A549 (cell line): ENCODE measurements around the gene B4GALT1. TPM values are rescaled to one million over a fixed set of nuclear protein-coding genes. Genes with fewer than 3 reads are reported as not detected.

Experiments used
- ATAC-seq, 2 experiments: fragments of 200-7000 bp in 1 of 2; fragments of >200 bp in 1 of 2; cut with Nextera tagmentation in 1 of 2; cut with Tn5 transposase in 1 of 2; 3 replicates each; pipeline versions ENCODE4 v1.8.0 to v1.9.1; 2018 to 2020; ENCODE audit warnings: mild to moderate bottlenecking in 1 of 2, moderate library complexity in 1 of 2
- CTCF ChIA-PET: fragments of 300-600 bp; sonication (Branson Sonifier 250); formaldehyde crosslinking; extraction: SDS; loops from one replicate; lab custom pipeline; 2021; ENCODE audit warnings: antibody characterized with exemption, inconsistent platforms; lab: Yijun Ruan, JAX
- POLR2A ChIA-PET: fragments of 350-600 bp; formaldehyde crosslinking; extraction: SDS; loops from one replicate; lab custom pipeline; 2021; ENCODE audit warnings: antibody characterized with exemption, inconsistent platforms; lab: Yijun Ruan, JAX
- DNase-seq, 2 experiments: peaks; one replicate each; pipeline versions ENCODE4 v3.0.0 to v3.0.0-alpha.2; 2011 to 2016; ENCODE audit warnings: low read depth in 1 of 2, low spot score in 1 of 2
- FAIRE-seq: peaks from 2 replicates; lab custom pipeline; 2011; peaks lifted over from hg19 to GRCh38; lab: Jason Lieb, UNC
- H3K27ac ChIP-seq, 2 experiments: fragments of >200 bp; sonication (Bioruptor Twin); formaldehyde crosslinking; 3 replicates each; pipeline ENCODE4 v1.5.1; 2016 to 2017
- H3K4me1 ChIP-seq: fragments of >200 bp; sonication (Bioruptor Twin); formaldehyde crosslinking; 3 replicates; pipeline ENCODE4 v1.6.1; 2016
- H3K4me2 ChIP-seq: fragments of >200 bp; sonication (Bioruptor Twin); formaldehyde crosslinking; 3 replicates; pipeline ENCODE4 v1.6.1; 2016
- H3K4me3 ChIP-seq: fragments of >200 bp; sonication (Bioruptor Twin); formaldehyde crosslinking; 3 replicates; pipeline ENCODE4 v1.5.1; 2016
- H3K9me3 ChIP-seq: fragments of >200 bp; sonication (Bioruptor Twin); formaldehyde crosslinking; 3 replicates; pipeline ENCODE4 v1.6.1; 2016
- BHLHE40 ChIP-seq: IDR thresholded peaks from 2 replicates; pipeline ENCODE4 v1.6.1; 2012; ENCODE audit warnings: low read depth, low read length, inconsistent platforms
- CBX8 ChIP-seq: fragments of 200-600 bp; sonication (generic); IDR thresholded peaks from 2 replicates; pipeline ENCODE4 v1.6.1; 2016
- CHD2 ChIP-seq: fragments of 150-350 bp; IDR thresholded peaks from 2 replicates; pipeline ENCODE4 v1.6.1; 2014; ENCODE audit warnings: low read length; ENCODE audit not compliant: partially characterized antibody
- EHMT2 ChIP-seq: fragments of 200-600 bp; sonication (generic); IDR thresholded peaks from 2 replicates; pipeline ENCODE4 v1.6.1; 2016; ENCODE audit warnings: antibody characterized with exemption, low read depth, mild to moderate bottlenecking, moderate library complexity
- HDAC2 ChIP-seq: fragments of 200-600 bp; sonication (generic); IDR thresholded peaks from 2 replicates; pipeline ENCODE4 v1.6.1; 2016
- HEYL ChIP-seq: fragments of 250-450 bp; sonication (Bioruptor Pico); IDR thresholded peaks from 2 replicates; pipeline ENCODE4 v1.8.0; 2021; ENCODE audit warnings: mild to moderate bottlenecking, moderate library complexity
- HOXA7 ChIP-seq: fragments of 250-450 bp; sonication (Bioruptor Pico); IDR thresholded peaks from 2 replicates; pipeline ENCODE4 v1.5.0; 2020; ENCODE audit warnings: mild to moderate bottlenecking, moderate library complexity
- HOXB13 ChIP-seq: fragments of 250-450 bp; sonication (Bioruptor Pico); IDR thresholded peaks from 2 replicates; pipeline ENCODE4 v1.5.0; 2020; ENCODE audit warnings: low read depth, mild to moderate bottlenecking, moderate library complexity
- HOXB5 ChIP-seq: fragments of 250-450 bp; sonication (Bioruptor Pico); IDR thresholded peaks from 2 replicates; pipeline ENCODE4 v1.5.0; 2020; ENCODE audit warnings: mild to moderate bottlenecking, moderate library complexity
- JUNB ChIP-seq: fragments of >200 bp; sonication (Bioruptor Twin); formaldehyde crosslinking; IDR thresholded peaks from 2 replicates; pipeline ENCODE4 v1.6.1; 2016
- KDM1A ChIP-seq: fragments of 200-600 bp; sonication (generic); IDR thresholded peaks from 2 replicates; pipeline ENCODE4 v1.6.1; 2016; ENCODE audit warnings: low read depth, mild to moderate bottlenecking
- KDM5A ChIP-seq: fragments of 200-600 bp; sonication (generic); IDR thresholded peaks from 2 replicates; pipeline ENCODE4 v1.6.1; 2016; ENCODE audit warnings: antibody characterized with exemption, mild to moderate bottlenecking
- MYC ChIP-seq: IDR thresholded peaks from 2 replicates; pipeline ENCODE4 v1.6.1; 2012; ENCODE audit warnings: mild to moderate bottlenecking, inconsistent platforms, low read length, improper control_type of control experiment, borderline replicate concordance
- NR3C1 ChIP-seq: fragments of >200 bp; sonication (Bioruptor Twin); formaldehyde crosslinking; IDR thresholded peaks from 3 replicates; pipeline ENCODE4 v1.6.1; 2017
- PHF8 ChIP-seq: fragments of 200-600 bp; sonication (generic); IDR thresholded peaks from 2 replicates; pipeline ENCODE4 v1.6.1; 2016; ENCODE audit warnings: low read depth, mild to moderate bottlenecking, antibody characterized with exemption, moderate library complexity, borderline replicate concordance
- POLR2A ChIP-seq: IDR thresholded peaks from 2 replicates; pipeline ENCODE4 v1.6.1; 2012; ENCODE audit warnings: mild to moderate bottlenecking, low read length
- POLR2AphosphoS2 ChIP-seq: conservative IDR thresholded peaks from 2 replicates; pipeline ENCODE4 v1.6.1; 2012; ENCODE audit warnings: low read length, improper control_type of control experiment, inconsistent platforms
- RAD21 ChIP-seq, 2 experiments: fragments of >200 bp in 1 of 2; sonication (Bioruptor Twin) in 1 of 2; formaldehyde crosslinking in 1 of 2; IDR thresholded peaks in 1 of 2; conservative IDR thresholded peaks in 1 of 2; 2 replicates in 1 of 2; 3 replicates in 1 of 2; pipeline ENCODE4 v1.6.1; 2012 to 2018; ENCODE audit warnings: inconsistent platforms in 1 of 2
- RARB ChIP-seq: fragments of 250-450 bp; sonication (Bioruptor Pico); IDR thresholded peaks from 2 replicates; pipeline ENCODE4 v1.8.0; 2021; ENCODE audit warnings: mild to moderate bottlenecking, moderate library complexity
- RFX5 ChIP-seq: fragments of 450-650 bp; IDR thresholded peaks from 2 replicates; pipeline ENCODE4 v1.7.1; 2014; ENCODE audit warnings: antibody characterized with exemption, mild to moderate bottlenecking, moderate library complexity
- TFCP2L1 ChIP-seq: fragments of 250-450 bp; sonication (Bioruptor Pico); IDR thresholded peaks from 2 replicates; pipeline ENCODE4 v1.5.0; 2021; ENCODE audit warnings: mild to moderate bottlenecking
- TP53 ChIP-seq: fragments of 250-450 bp; sonication (Bioruptor Pico); IDR thresholded peaks from 2 replicates; pipeline ENCODE4 v1.5.0; 2021; ENCODE audit warnings: mild to moderate bottlenecking, moderate library complexity
- ZFP36 ChIP-seq: fragments of 450-650 bp; IDR thresholded peaks from 2 replicates; pipeline ENCODE4 v1.6.1; 2014; ENCODE audit warnings: borderline replicate concordance; ENCODE audit not compliant: partially characterized antibody
- ZNF302 ChIP-seq: fragments of 250-450 bp; sonication (Bioruptor Pico); IDR thresholded peaks from 2 replicates; pipeline ENCODE4 v1.9.0; 2021; ENCODE audit warnings: inconsistent platforms, mild to moderate bottlenecking, moderate library complexity
- ZSCAN20 ChIP-seq: fragments of 250-450 bp; sonication (Bioruptor Pico); IDR thresholded peaks from 2 replicates; pipeline ENCODE4 v1.8.0; 2022; ENCODE audit warnings: mild to moderate bottlenecking, moderate library complexity
- WGBS: methylation state at CpG from one replicate; pipeline ENCODE4 v1.1.6; 2017; ENCODE audit errors: missing lambda C conversion rate; 5-methylcytosine and 5-hydroxymethylcytosine counted together
- polyA plus RNA-seq, 4 experiments: library from polyadenylated mRNA; depleted of rRNA in 3 of 4; stranded (reverse); fragments of >200 nt; fragmentation: RNase III in 1 of 4; extraction: RNeasy Plus Mini Kit Qiagen cat#74134 plus additional on column Dnase treatment in 1 of 4; gene quantifications; 2 replicates in 3 of 4; 3 replicates in 1 of 4; pipeline ENCODE4 v1.2.3, GENCODE V29; 2011 to 2017
- TF ChIP-seq, protein P1 (sequence below): fragments of 450-650 bp; IDR thresholded peaks from 2 replicates; pipeline ENCODE4 v1.6.1; 2014; ENCODE audit warnings: antibody characterized with exemption
- TF ChIP-seq, protein P2 (sequence below): fragments of 200-600 bp; sonication (generic); IDR thresholded peaks from 2 replicates; pipeline ENCODE4 v1.6.1; 2016; ENCODE audit warnings: antibody characterized with exemption, mild to moderate bottlenecking, moderate library complexity
- TF ChIP-seq, protein P3 (sequence below): fragments of 250-450 bp; sonication (Bioruptor Pico); IDR thresholded peaks from 2 replicates; pipeline ENCODE4 v1.5.0; 2020; ENCODE audit warnings: low read depth, mild to moderate bottlenecking, moderate library complexity
- TF ChIP-seq, protein P4 (sequence below): fragments of 250-450 bp; sonication (Bioruptor Pico); IDR thresholded peaks from 2 replicates; pipeline ENCODE4 v1.5.0; 2021; ENCODE audit warnings: mild to moderate bottlenecking, moderate library complexity, borderline replicate concordance
- TF ChIP-seq, protein P5 (sequence below): IDR thresholded peaks from 2 replicates; pipeline ENCODE4 v1.6.1; 2012

Gene B4GALT1
- polyA plus RNA-seq, 2 of the 4 experiments (the other 2 are of a cell fraction): 167 to 180 TPM

DNA sequence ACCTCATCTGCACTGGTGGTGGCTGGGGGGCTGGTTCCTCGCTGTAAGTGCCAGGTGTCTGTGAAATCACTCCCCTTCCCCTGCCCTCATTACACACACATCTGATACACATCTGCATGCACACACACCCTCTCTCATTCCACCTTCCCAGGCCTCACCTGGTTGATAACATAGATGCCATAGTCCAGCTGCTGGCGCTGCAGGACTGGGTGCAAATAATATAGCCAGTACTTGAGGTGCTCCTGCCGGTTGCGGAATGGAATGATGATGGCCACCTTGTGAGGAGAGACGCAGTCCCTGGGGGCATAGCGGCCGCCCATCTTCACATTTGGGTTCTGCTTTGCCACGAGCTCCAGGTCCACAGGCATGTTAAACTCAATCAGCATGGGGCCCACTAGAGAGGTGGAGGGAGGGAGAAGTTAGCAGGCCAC, 32.1 kb downstream of the B4GALT1 start:
- Histone ChIP-seq H3K4me2 (no peak overlapping the region), H3K4me3 (no peak overlapping the region), H3K9me3 (no peaks in the 10 kb centered on the region), H3K4me1 (peaks cover 85% of the 10 kb centered on the region), H3K27ac (no peak overlapping the region; a peak in 1 of 6 replicates)
- FAIRE-seq (no peak), ATAC-seq (no peak), DNase-seq (no peak)
- ChIA-PET POLR2A (no interaction called here), CTCF (interaction anchor here (0.7 to 1.8 kb wide), 4 partner anchors 13 to 37 kb away, joined by 3 to 5 read pairs (median 4); no protein-coding TSS in a partner anchor)
- WGBS: 90% methylated on average over 8 of the region's 8 CpGs
- TF ChIP-seq KDM5A (no peak), POLR2A (no peak), MYC (no peak), TFCP2L1 (CRISPR knock-in tag) (no peak), CHD2 (no peak), HEYL (CRISPR knock-in tag) (no peak), RAD21 (conservative IDR thresholded peaks at IDR 0.05 in 1 of 2, IDR thresholded peaks at IDR 0.05 in 1 of 2) (no peak), NR3C1 (no peak), ZNF302 (CRISPR knock-in tag) (no peak), TP53 (no peak), HDAC2 (no peak)
- TF ChIP-seq, protein P1, sequence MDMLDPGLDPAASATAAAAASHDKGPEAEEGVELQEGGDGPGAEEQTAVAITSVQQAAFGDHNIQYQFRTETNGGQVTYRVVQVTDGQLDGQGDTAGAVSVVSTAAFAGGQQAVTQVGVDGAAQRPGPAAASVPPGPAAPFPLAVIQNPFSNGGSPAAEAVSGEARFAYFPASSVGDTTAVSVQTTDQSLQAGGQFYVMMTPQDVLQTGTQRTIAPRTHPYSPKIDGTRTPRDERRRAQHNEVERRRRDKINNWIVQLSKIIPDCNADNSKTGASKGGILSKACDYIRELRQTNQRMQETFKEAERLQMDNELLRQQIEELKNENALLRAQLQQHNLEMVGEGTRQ: no peak

DNA sequence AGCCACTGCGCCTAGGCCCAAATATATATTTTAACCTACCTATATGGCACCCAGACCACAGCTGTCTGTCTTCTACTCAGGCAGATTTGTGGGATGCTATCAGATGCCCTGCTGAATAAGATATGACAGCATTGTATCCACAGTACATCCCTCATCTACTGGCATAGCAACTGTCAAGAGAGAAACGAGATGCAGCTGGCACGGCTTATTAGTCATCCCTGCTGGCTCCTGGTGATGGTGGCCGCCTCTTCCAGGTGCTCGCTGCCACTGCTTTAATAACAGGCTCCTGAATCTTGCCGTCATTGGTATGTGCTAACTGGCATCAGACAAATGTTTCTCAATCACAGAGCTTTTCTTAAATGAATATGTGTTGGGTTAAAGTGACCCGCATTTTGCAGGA, 34.0 kb downstream of the B4GALT1 start:
- no peak for ATAC-seq
- ChIA-PET CTCF (interaction anchor here (0.8 to 2.6 kb wide), 7 partner anchors 25 to 96 kb away, joined by 3 to 11 read pairs (median 4); no protein-coding TSS in a partner anchor), POLR2A (no interaction called here)
- Histone ChIP-seq H3K9me3 (no peaks in the 10 kb centered on the region), H3K27ac (peak overlapping the region in 1 of 2 experiments; percentile 10; a peak in 1 of 6 replicates), H3K4me2 (no peak overlapping the region; the same call in 2 of the 3 replicates), H3K4me1 (peaks cover 85% of the 10 kb centered on the region), H3K4me3 (no peak overlapping the region)
- TF ChIP-seq BHLHE40: no peak
- no peak for TF ChIP-seq ZFP36
- TF ChIP-seq CBX8: no peak
- TF ChIP-seq, protein P2, sequence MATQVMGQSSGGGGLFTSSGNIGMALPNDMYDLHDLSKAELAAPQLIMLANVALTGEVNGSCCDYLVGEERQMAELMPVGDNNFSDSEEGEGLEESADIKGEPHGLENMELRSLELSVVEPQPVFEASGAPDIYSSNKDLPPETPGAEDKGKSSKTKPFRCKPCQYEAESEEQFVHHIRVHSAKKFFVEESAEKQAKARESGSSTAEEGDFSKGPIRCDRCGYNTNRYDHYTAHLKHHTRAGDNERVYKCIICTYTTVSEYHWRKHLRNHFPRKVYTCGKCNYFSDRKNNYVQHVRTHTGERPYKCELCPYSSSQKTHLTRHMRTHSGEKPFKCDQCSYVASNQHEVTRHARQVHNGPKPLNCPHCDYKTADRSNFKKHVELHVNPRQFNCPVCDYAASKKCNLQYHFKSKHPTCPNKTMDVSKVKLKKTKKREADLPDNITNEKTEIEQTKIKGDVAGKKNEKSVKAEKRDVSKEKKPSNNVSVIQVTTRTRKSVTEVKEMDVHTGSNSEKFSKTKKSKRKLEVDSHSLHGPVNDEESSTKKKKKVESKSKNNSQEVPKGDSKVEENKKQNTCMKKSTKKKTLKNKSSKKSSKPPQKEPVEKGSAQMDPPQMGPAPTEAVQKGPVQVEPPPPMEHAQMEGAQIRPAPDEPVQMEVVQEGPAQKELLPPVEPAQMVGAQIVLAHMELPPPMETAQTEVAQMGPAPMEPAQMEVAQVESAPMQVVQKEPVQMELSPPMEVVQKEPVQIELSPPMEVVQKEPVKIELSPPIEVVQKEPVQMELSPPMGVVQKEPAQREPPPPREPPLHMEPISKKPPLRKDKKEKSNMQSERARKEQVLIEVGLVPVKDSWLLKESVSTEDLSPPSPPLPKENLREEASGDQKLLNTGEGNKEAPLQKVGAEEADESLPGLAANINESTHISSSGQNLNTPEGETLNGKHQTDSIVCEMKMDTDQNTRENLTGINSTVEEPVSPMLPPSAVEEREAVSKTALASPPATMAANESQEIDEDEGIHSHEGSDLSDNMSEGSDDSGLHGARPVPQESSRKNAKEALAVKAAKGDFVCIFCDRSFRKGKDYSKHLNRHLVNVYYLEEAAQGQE: no peak
- TF ChIP-seq HOXB13 (CRISPR knock-in tag): no peak
- TF ChIP-seq EHMT2: no peak
- no peak for TF ChIP-seq TP53
- TF ChIP-seq, protein P3, sequence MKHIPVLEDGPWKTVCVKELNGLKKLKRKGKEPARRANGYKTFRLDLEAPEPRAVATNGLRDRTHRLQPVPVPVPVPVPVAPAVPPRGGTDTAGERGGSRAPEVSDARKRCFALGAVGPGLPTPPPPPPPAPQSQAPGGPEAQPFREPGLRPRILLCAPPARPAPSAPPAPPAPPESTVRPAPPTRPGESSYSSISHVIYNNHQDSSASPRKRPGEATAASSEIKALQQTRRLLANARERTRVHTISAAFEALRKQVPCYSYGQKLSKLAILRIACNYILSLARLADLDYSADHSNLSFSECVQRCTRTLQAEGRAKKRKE: no peak
- TF ChIP-seq TFCP2L1 (CRISPR knock-in tag): no peak
- no peak for TF ChIP-seq HOXB5 (CRISPR knock-in tag)
- TF ChIP-seq POLR2AphosphoS2: no peak
- TF ChIP-seq, protein P4, sequence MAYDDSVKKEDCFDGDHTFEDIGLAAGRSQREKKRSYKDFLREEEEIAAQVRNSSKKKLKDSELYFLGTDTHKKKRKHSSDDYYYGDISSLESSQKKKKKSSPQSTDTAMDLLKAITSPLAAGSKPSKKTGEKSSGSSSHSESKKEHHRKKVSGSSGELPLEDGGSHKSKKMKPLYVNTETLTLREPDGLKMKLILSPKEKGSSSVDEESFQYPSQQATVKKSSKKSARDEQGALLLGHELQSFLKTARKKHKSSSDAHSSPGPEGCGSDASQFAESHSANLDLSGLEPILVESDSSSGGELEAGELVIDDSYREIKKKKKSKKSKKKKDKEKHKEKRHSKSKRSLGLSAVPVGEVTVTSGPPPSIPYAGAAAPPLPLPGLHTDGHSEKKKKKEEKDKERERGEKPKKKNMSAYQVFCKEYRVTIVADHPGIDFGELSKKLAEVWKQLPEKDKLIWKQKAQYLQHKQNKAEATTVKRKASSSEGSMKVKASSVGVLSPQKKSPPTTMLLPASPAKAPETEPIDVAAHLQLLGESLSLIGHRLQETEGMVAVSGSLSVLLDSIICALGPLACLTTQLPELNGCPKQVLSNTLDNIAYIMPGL (CRISPR knock-in tag): no peak
- TF ChIP-seq, protein P5, sequence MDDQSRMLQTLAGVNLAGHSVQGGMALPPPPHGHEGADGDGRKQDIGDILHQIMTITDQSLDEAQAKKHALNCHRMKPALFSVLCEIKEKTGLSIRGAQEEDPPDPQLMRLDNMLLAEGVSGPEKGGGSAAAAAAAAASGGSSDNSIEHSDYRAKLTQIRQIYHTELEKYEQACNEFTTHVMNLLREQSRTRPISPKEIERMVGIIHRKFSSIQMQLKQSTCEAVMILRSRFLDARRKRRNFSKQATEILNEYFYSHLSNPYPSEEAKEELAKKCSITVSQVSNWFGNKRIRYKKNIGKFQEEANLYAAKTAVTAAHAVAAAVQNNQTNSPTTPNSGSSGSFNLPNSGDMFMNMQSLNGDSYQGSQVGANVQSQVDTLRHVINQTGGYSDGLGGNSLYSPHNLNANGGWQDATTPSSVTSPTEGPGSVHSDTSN: no peak
- no peak for TF ChIP-seq ZSCAN20 (CRISPR knock-in tag)
- TF ChIP-seq RARB: no peak
- TF ChIP-seq RFX5: no peak
- no peak for TF ChIP-seq PHF8
- no peak for TF ChIP-seq JUNB
- no peak for TF ChIP-seq HOXA7 (CRISPR knock-in tag)
- no peak for TF ChIP-seq KDM1A
- FAIRE-seq: no peak
- DNase-seq: no peak
- 84% methylated on average over 7 of the region's 7 CpGs for WGBS
